ENCODE results near the gene PDE4D.

Gene PDE4D

DNA sequence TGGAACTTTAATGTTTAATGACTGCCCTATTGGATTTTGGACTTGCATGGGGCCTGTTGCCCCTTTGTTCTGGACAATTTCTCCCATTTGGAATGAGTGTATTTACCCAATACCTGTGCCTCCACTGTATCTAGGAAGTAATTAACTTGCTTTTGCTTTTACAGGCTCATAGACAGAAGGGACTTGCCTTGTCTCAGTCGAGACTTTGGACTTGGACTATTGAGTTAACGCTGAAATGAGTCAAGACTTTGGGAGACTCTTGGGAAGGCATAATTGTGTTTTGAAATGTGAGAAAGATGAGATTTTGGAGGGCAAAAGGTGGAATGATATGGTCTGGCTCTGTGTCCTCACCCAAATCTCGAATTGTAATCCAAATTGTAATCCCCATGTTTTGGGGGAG lies 368.2 kb downstream of the PDE4D start:
- WGBS, 2 experiments = 90 to 94% methylated on average over 3 of the region's 3 CpGs
- no peak overlapping the region for H3K4me3 ChIP-seq (ENCODE audit: insufficient read depth, low read depth, low read length)
- H3K36me3 ChIP-seq (ENCODE audit: control insufficient read depth, insufficient read depth, low read length) = no peaks in the 10 kb centered on the region
- no peaks in the 10 kb centered on the region for H3K27me3 ChIP-seq (ENCODE audit: control insufficient read depth, insufficient read depth, low read length, poor library complexity, severe bottlenecking)
- no peaks in the 10 kb centered on the region for H3K4me1 ChIP-seq (ENCODE audit: control insufficient read depth, insufficient read depth, low read length)
- H3K9me3 ChIP-seq (ENCODE audit: control insufficient read depth, low read length) = no peaks in the 10 kb centered on the region
- H3K27ac ChIP-seq (ENCODE audit: insufficient read depth, low read depth, low read length, poor library complexity, severe bottlenecking) = no peak overlapping the region

DNA sequence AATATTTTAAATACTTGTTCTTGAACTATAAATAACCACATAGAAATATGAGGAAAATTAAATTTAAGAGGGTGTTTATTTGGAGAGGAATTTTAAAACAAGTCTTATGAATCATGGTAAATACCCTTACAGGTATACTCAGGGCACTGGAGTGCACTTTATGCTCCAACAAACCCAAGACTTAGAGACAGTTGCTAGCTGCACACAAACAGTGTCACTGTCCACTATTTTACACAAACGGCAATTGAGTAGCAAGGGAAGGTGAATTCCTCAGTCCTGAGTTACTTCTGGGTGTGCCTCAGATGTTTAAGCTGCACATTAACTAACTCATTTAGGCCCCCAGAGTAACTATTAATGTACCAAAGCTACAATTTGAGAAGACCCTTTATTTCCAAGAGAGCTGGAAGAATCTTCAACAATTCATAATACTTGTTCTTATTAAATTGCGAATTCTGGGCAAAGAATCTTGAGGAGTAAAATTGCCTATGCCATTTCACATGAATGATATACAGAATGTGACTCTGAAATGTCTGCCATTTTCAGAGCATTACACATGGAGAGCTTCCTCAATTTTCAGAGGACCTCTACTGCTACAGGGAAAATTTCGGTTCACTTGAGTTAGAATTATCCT lies 371.2 kb downstream of the PDE4D start:
- no peak overlapping the region for H3K4me3 ChIP-seq (ENCODE audit: insufficient read depth, low read depth, low read length)
- no peaks in the 10 kb centered on the region for H3K4me1 ChIP-seq (ENCODE audit: control insufficient read depth, insufficient read depth, low read length)
- H3K27ac ChIP-seq (ENCODE audit: insufficient read depth, low read depth, low read length, poor library complexity, severe bottlenecking) = no peak overlapping the region
- H3K36me3 ChIP-seq (ENCODE audit: control insufficient read depth, insufficient read depth, low read length) = no peaks in the 10 kb centered on the region
- no peaks in the 10 kb centered on the region for H3K27me3 ChIP-seq (ENCODE audit: control insufficient read depth, insufficient read depth, low read length, poor library complexity, severe bottlenecking)
- 77 to 85% methylated on average over 3 of the region's 3 CpGs for WGBS, 2 experiments
- H3K9me3 ChIP-seq (ENCODE audit: control insufficient read depth, low read length) = no peaks in the 10 kb centered on the region

DNA sequence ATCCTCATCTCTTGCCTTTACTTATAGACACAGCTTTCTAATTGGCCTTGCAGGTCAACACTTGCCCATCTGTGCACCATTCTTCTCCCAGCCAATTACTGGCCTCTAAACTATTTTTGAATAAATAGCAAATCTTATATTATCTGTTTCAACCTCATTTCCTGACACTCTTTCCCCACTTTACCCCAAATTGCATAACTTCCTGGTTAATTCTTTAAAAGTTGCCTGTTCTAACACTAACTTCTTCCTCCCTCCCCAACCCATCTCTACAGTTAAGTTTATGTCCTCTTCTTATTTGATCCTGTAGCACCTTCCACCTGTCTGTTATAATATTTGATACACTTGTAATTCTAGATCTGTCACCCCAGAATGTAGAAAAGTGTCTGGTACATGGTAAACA lies 372.1 kb downstream of the PDE4D start:
- H3K27ac ChIP-seq (ENCODE audit: insufficient read depth, low read depth, low read length, poor library complexity, severe bottlenecking) = no peak overlapping the region
- no peak overlapping the region for H3K4me3 ChIP-seq (ENCODE audit: insufficient read depth, low read depth, low read length)
- no peaks in the 10 kb centered on the region for H3K4me1 ChIP-seq (ENCODE audit: control insufficient read depth, insufficient read depth, low read length)
- no peaks in the 10 kb centered on the region for H3K27me3 ChIP-seq (ENCODE audit: control insufficient read depth, insufficient read depth, low read length, poor library complexity, severe bottlenecking)
- no peaks in the 10 kb centered on the region for H3K36me3 ChIP-seq (ENCODE audit: control insufficient read depth, insufficient read depth, low read length)
- H3K9me3 ChIP-seq (ENCODE audit: control insufficient read depth, low read length) = no peaks in the 10 kb centered on the region

DNA sequence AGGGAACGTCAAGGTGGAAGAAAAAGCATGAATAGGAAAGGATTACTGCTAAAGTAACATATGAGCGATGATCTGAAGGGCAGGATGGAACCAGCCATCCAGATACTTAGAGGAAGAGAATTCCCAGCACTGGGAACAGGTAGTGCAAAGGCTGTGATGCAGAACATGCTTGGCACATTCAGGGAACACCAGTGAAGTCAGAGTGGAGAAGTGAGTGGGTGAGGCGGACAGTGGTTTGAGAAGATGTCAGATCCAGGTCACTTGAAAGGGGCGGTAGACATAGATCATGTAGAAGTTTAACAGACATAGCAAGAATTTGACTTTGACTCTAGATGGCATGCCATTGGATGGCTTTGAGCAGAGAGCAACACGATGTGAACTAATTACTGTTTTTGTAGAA lies 374.2 kb downstream of the PDE4D start:
- Histone ChIP-seq H3K9me3 (ENCODE audit: control insufficient read depth, low read length) (no peaks in the 10 kb centered on the region), H3K4me1 (ENCODE audit: control insufficient read depth, insufficient read depth, low read length) (no peaks in the 10 kb centered on the region), H3K36me3 (ENCODE audit: control insufficient read depth, insufficient read depth, low read length) (no peaks in the 10 kb centered on the region), H3K27me3 (ENCODE audit: control insufficient read depth, insufficient read depth, low read length, poor library complexity, severe bottlenecking) (no peaks in the 10 kb centered on the region), H3K4me3 (ENCODE audit: insufficient read depth, low read depth, low read length) (no peak overlapping the region), H3K27ac (ENCODE audit: insufficient read depth, low read depth, low read length, poor library complexity, severe bottlenecking) (no peak overlapping the region)
- WGBS, 2 experiments = 90 to 91% methylated on average over 5 of the region's 5 CpGs

DNA sequence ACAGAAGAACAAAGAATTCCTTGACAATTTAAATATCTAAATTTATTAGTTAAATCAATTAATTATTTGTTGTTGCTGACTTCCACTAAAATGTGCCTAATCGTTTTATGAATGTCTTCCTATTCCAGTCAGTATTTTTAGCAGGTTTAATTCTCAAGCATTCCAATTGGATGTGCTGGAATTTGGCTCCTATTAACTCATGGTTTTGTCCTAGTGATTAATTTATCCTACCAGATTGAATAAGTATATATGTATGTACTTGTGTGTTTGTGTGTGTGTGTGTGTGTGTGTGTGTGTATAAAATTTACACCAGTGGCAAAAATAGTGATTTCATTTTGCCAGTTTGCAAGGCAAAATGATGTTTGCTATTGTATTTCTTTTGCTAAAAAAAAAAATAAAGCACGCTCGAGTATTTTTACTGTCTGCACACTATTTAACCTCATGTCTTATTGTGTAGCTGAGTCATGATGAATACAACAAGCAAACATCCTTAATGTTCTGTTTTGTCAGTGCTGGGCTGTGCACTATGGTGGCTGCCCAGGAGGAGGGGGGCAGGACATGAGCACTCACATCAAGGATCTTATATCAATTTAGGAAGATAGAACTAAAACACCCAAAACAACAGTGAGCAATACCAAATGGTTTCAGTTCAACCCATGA lies 375.5 kb downstream of the PDE4D start:
- no peaks in the 10 kb centered on the region for H3K9me3 ChIP-seq (ENCODE audit: control insufficient read depth, low read length)
- H3K36me3 ChIP-seq (ENCODE audit: control insufficient read depth, insufficient read depth, low read length) = no peaks in the 10 kb centered on the region
- no peak overlapping the region for H3K27ac ChIP-seq (ENCODE audit: insufficient read depth, low read depth, low read length, poor library complexity, severe bottlenecking)
- no peak overlapping the region for H3K4me3 ChIP-seq (ENCODE audit: insufficient read depth, low read depth, low read length)
- no peaks in the 10 kb centered on the region for H3K27me3 ChIP-seq (ENCODE audit: control insufficient read depth, insufficient read depth, low read length, poor library complexity, severe bottlenecking)
- no peaks in the 10 kb centered on the region for H3K4me1 ChIP-seq (ENCODE audit: control insufficient read depth, insufficient read depth, low read length)
- WGBS, 2 experiments = 85 to 100% methylated on average over 1 to 3 of the region's 3 CpGs

DNA sequence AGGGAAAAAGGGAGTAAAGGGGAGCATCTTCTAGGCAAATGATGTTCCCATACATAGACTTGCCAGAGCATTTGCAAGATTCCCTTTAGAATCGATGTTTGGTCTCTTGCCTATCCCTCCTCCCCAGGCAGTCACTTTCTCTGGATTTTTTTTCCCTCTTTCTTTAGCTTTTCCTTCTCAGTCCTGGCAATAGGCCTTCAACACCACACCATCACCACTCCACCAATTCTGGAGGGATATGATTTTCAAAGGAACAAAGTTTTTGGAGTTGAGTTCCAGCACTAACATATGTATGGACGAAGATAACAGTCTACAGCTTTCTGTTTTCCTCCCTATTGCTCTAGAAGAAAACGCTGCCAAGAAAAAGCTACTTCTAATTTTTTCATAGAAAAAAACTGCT lies 377.4 kb downstream of the PDE4D start:
- no peaks in the 10 kb centered on the region for H3K36me3 ChIP-seq (ENCODE audit: control insufficient read depth, insufficient read depth, low read length)
- no peaks in the 10 kb centered on the region for H3K27me3 ChIP-seq (ENCODE audit: control insufficient read depth, insufficient read depth, low read length, poor library complexity, severe bottlenecking)
- no peaks in the 10 kb centered on the region for H3K4me1 ChIP-seq (ENCODE audit: control insufficient read depth, insufficient read depth, low read length)
- no peak overlapping the region for H3K27ac ChIP-seq (ENCODE audit: insufficient read depth, low read depth, low read length, poor library complexity, severe bottlenecking)
- H3K9me3 ChIP-seq (ENCODE audit: control insufficient read depth, low read length) = no peaks in the 10 kb centered on the region
- WGBS, 2 experiments = 90 to 91% methylated on average over 3 of the region's 3 CpGs
- no peak overlapping the region for H3K4me3 ChIP-seq (ENCODE audit: insufficient read depth, low read depth, low read length)

DNA sequence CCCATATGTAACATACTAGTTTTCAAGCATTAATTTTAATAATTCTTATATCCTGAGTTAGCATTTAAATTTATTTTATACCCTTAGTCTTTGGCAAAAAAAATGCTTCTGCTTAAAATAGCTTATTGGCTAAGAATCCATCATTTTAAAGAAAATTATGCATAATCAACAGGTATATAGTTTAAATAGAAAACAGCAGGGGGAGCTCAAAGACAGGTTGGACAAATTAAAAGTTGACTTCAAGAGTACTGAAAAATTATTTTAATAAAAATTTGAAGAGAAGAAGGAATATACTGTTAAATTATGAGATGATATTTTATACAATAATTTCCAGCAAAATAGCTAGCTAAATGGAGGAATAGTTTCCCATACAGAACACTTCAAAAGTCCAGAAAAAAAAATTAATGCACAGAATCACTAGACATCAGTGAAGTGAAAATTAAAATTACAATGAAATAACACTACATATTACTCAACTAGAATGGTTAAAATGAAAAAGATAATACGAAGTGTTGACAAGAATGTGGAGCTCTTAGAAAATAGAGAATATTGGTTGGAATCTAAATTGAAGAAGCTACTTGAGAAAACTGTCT lies 387.1 kb downstream of the PDE4D start:
- no peaks in the 10 kb centered on the region for H3K36me3 ChIP-seq (ENCODE audit: control insufficient read depth, insufficient read depth, low read length)
- no peaks in the 10 kb centered on the region for H3K4me1 ChIP-seq (ENCODE audit: control insufficient read depth, insufficient read depth, low read length)
- H3K27me3 ChIP-seq (ENCODE audit: control insufficient read depth, insufficient read depth, low read length, poor library complexity, severe bottlenecking) = no peaks in the 10 kb centered on the region
- H3K9me3 ChIP-seq (ENCODE audit: control insufficient read depth, low read length) = no peaks in the 10 kb centered on the region
- no peak overlapping the region for H3K27ac ChIP-seq (ENCODE audit: insufficient read depth, low read depth, low read length, poor library complexity, severe bottlenecking)
- WGBS, 2 experiments = 43% methylated on average over 1 of the region's 1 CpG; no CpG with 5 or more reads in 1 of the 2 experiments
- no peak overlapping the region for H3K4me3 ChIP-seq (ENCODE audit: insufficient read depth, low read depth, low read length)

DNA sequence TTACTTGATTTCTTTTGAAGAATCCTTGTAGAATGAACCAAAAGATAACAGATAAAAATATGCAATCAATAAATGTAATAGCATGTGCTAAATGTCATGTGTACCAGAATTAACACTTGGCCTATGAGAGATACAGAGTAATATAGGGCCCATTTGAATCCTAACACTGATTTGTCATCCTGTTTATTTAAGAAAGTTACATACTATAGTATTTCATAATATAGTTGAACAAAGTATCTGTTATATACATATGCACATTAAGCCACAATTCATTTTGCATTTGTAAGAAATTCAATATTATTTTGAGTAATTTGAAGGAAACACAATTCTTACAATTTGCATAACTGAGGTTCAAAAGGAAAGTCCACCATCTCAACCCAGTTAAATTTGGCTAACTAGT lies 389.5 kb downstream of the PDE4D start:
- H3K27ac ChIP-seq (ENCODE audit: insufficient read depth, low read depth, low read length, poor library complexity, severe bottlenecking) = no peak overlapping the region
- H3K36me3 ChIP-seq (ENCODE audit: control insufficient read depth, insufficient read depth, low read length) = no peaks in the 10 kb centered on the region
- H3K4me1 ChIP-seq (ENCODE audit: control insufficient read depth, insufficient read depth, low read length) = no peaks in the 10 kb centered on the region
- H3K9me3 ChIP-seq (ENCODE audit: control insufficient read depth, low read length) = no peaks in the 10 kb centered on the region
- no peak overlapping the region for H3K4me3 ChIP-seq (ENCODE audit: insufficient read depth, low read depth, low read length)
- no peaks in the 10 kb centered on the region for H3K27me3 ChIP-seq (ENCODE audit: control insufficient read depth, insufficient read depth, low read length, poor library complexity, severe bottlenecking)

DNA sequence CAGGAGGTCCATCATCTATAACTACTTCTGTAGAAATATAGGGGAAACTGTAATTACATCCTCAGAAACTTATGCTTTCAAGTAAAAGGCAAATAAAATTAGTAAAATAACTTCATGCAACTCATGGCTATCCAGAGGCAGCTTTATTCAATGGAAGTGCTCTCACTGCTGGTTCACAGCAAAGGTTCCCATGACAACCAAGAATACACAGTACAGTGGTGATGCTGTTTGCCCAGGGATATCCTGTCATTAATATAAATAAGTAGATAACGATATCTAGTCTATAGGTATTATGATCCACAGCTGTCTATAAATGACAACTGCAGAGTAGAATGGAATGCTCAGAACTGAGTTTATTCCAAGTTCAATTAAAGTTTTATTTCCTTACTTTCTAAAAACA lies 390.3 kb downstream of the PDE4D start:
- H3K4me1 ChIP-seq (ENCODE audit: control insufficient read depth, insufficient read depth, low read length) = no peaks in the 10 kb centered on the region
- H3K36me3 ChIP-seq (ENCODE audit: control insufficient read depth, insufficient read depth, low read length) = no peaks in the 10 kb centered on the region
- no peak overlapping the region for H3K4me3 ChIP-seq (ENCODE audit: insufficient read depth, low read depth, low read length)
- no peak overlapping the region for H3K27ac ChIP-seq (ENCODE audit: insufficient read depth, low read depth, low read length, poor library complexity, severe bottlenecking)
- H3K9me3 ChIP-seq (ENCODE audit: control insufficient read depth, low read length) = no peaks in the 10 kb centered on the region
- WGBS, 2 experiments = 100% methylated on average over 1 of the region's 1 CpG; no CpG with 5 or more reads in 1 of the 2 experiments
- no peaks in the 10 kb centered on the region for H3K27me3 ChIP-seq (ENCODE audit: control insufficient read depth, insufficient read depth, low read length, poor library complexity, severe bottlenecking)

DNA sequence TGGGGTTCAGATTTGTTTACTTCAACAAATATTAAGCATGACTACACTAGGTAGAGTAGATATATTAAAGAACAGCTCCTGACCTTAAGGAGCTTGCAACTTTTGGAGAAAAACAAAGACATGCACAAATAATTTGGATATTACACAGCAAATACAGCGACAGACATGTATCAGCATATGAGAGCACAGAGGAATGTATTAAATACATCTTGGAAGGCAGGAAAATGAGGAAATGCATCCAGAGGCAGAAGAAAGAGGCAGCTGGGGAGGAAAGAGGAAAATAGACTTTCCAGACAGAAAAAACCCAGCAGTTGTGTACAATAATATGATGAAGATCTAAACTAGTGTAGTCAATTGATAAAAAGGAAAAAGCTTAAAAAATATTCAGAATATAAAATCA lies 392.2 kb downstream of the PDE4D start:
- Histone ChIP-seq H3K36me3 (ENCODE audit: control insufficient read depth, insufficient read depth, low read length) (no peaks in the 10 kb centered on the region), H3K9me3 (ENCODE audit: control insufficient read depth, low read length) (no peaks in the 10 kb centered on the region), H3K4me3 (ENCODE audit: insufficient read depth, low read depth, low read length) (no peak overlapping the region), H3K4me1 (ENCODE audit: control insufficient read depth, insufficient read depth, low read length) (no peaks in the 10 kb centered on the region), H3K27me3 (ENCODE audit: control insufficient read depth, insufficient read depth, low read length, poor library complexity, severe bottlenecking) (no peaks in the 10 kb centered on the region), H3K27ac (ENCODE audit: insufficient read depth, low read depth, low read length, poor library complexity, severe bottlenecking) (no peak overlapping the region)
- WGBS, 2 experiments = 88 to 100% methylated on average over 1 of the region's 1 CpG
